AG20443 (cell line): ENCODE measurements around the gene KLLN.
"Not testable (repeated sequence)": the region's sequence is repeated elsewhere in the genome, so short reads cannot be mapped to it uniquely, and the experiment has no call there.

Experiments used
- DNase-seq: peaks from one replicate; pipeline ENCODE4 v3.0.0; 2012; ENCODE audit warnings: low spot score, mixed read lengths

Gene KLLN

DNA sequence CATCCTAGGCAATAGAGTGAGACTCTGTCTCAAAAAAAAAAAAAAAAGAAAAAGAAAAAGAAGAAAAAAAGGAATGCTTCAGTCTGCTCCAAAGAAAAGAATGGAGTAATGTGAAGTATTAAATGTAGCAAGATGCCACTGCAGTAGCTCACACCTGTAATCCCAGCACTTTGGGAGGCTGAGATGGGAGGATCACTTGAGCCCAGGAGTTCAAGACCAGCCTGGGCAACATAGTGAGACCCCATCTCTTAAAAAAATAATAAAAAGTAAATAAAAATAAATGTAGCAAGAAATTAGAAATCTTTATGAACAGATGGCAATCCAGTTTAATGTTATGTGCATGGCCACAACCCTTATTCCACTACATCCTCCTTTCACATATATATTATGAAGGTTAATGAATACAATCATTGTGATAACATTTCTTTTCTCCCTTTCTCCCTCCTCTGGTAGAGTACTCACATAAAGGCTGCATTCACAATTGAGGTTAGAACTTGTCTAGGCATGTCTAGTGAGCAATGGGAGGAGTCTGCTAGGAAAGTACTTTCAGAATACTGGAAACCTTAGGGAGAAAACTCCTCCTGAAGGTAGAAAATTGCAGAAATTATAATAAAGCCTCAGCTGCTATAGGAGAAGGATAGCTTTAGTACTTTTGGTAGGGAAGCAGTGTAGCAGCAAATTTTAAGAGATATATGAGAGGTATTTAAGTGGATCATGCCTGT is 20.4 kb downstream of the KLLN start:
- DNase-seq: peak; percentile 44

DNA sequence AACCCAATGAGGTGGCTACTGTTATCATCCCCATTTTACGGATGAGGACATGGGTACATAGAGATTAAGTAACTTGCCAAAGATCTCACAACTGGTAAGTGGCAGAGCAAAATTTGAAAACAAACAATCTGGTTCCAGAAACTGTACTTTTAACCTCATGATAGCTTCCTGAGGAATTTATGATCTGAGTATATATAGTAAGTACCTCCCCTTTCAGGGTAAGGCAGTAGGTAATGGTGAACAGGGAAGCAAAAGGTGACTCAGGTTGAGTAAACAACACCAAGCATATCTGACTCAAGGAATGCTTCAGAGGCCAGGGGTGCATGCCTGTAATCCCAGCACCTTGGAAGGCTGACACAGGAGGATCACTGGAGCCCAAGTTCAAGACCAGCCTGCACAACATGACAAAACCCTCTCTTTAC is 21.1 kb downstream of the KLLN start:
- no peak for DNase-seq

GRCh38 chr10:87841186-87841585 is 22.1 kb downstream of the KLLN start:
- no peak for DNase-seq

DNA sequence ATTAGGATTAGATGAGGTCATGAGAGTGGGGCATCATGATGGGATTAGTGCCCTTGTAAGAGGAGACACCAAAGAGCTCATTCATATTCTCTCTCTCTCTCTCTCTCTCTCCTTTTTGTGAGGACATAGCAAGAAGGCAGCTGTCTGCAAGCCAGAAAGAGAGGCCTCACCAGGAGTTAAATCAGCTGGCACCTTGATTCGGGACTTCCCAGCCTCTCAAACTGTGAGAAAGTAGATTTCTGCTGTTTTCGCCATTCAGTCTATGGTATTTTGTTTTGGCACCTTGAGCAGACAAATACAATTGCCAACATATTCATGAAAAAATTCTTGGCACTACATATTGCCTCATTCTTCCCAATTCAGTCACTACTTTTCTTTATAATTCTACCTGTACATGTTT is 24.7 kb downstream of the KLLN start:
- no peak for DNase-seq

GRCh38 chr10:87837445-87837844 is 25.9 kb downstream of the KLLN start:
- DNase-seq: no peak

DNA sequence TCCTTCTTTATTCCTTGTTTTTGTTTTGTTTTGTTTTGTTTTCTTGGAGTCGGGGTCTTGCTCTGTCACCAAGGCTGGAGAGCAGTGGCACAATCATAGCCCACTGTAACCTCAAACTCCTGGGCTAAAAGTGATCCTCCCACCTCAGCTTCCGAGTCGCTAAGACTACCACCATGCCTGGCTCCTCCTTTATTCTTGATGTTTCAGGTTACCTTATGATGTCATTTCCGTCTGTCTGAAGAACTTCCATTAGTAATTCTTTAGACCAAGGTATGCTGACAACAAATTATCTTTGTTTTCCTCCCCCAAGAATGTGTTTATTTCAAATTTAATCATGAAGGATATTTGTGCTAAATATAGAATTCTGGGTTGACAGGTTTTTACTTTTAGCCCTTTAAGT is 27.2 kb downstream of the KLLN start:
- DNase-seq: no peak

DNA sequence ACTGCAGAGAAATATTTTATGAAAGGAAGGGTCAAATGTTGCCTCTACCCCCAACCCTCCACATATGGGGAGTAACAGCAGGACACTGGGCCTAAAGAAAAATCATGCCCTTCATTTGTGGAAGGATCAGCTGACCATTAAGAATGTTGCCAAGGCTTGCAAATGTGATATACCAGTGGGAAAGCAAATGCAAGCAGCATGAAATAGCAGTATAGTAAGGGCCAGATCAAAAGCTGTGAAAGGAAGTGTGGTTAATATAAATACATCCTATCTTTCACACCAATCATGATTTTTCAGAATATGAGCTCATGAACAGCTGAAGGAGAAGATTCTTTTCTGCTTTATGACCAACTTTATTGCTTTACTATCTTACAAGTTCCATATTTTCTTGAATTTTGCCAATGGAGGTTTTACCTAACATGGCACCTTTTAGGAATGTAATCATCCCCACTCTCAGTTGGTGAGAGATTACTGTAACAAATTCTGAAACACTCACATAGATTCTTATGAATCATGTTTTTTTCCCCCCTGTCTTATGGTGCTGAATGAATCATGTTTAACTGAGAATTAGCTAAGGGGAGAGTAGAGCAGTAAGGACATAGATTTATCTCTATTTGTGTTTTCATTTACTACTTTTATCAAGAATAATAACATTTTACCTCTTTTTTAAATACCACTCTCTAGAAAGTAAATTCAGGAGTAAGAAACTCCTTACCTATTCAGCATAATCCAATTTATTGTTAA is 33.2 kb downstream of the KLLN start:
- no peak for DNase-seq

- DNase-seq: not testable (repeated sequence)
These were observed 34.3 kb downstream of the KLLN start for GRCh38 chr10:87829051-87829450.

- no peak for DNase-seq
These were observed 35.7 kb downstream of the KLLN start for GRCh38 chr10:87827681-87828080.

GRCh38 chr10:87826653-87827052 is 36.7 kb downstream of the KLLN start:
- no peak for DNase-seq

GRCh38 chr10:87819289-87819585 is 44.1 kb downstream of the KLLN start:
- no peak for DNase-seq

DNA sequence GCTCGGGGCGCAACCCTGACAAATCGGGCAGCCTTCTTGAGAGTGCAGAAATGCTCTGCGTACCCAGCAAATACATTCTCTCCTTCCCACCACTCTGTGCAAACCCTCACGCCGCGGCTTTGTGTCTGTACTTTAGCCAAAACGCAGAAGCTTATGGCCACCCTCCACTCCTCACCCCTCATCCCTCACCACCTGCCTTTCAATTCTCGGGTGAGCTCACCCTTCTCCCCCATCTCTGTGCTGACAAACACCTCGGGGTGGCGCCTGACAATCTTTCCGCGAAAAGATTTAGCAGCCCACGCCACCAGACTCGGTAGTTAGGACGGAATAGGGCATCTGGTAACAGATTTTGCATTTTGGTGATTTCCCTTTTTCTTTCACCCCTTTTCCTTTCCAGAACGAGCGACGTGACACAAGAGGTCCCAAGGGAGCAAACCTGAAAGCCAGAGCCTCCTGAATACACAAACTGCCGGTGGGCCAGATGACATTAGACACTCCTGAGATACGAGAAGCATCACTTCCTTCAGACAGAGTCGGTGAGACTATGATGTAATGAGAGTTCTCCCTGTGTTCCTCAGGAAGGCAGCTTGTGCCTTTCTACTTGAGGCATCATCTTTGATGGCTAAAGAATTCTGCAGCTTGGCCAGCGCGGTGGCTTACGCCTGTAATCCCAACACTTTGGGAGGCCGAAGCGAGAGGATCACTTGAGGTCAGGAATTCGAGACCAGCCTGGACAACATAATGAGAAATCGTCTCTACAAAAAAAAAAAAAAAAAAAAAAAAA is 44.6 kb downstream of the KLLN start:
- peak; percentile 28 for DNase-seq

- peak; percentile 98 for DNase-seq
These were observed 45.5 kb downstream of the KLLN start, which contains the start of gene ATAD1 for GRCh38 chr10:87817609-87818504. Gene ATAD1 (minus strand): TSS chr10:87818226. CDS start chr10:87814599, 3,627 bp downstream.

DNA sequence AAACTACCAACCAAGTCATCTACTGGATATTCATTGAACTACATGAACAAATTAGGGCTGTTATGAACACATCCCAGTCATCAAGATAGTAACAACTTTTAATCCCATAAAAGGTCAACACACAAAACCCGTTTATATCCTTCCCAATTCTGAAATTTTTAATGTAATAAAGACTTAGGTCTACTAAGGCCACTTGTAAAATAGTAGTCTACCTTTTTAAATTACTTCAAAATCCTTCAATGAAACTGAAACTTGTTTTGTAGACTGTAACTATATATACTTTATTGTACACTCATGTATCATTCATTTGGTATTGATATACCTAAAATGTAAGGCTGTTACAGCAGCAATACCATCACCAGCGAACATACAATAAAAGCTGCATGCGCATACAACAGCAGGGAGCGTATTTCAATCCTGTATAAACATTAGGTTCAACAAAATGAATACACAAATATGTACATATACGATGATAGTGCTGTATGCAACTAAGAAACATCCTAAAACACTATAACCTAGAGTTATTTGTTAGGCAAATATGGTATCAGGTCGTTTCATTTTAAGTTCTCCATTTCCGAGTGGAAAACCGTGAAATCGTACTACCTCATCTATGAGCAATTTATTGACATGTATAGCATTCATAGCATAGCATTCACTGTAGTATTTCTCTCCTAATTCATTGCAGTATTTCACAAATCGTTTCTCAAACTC is 46.3 kb downstream of the KLLN start:
- no peak for DNase-seq

DNA sequence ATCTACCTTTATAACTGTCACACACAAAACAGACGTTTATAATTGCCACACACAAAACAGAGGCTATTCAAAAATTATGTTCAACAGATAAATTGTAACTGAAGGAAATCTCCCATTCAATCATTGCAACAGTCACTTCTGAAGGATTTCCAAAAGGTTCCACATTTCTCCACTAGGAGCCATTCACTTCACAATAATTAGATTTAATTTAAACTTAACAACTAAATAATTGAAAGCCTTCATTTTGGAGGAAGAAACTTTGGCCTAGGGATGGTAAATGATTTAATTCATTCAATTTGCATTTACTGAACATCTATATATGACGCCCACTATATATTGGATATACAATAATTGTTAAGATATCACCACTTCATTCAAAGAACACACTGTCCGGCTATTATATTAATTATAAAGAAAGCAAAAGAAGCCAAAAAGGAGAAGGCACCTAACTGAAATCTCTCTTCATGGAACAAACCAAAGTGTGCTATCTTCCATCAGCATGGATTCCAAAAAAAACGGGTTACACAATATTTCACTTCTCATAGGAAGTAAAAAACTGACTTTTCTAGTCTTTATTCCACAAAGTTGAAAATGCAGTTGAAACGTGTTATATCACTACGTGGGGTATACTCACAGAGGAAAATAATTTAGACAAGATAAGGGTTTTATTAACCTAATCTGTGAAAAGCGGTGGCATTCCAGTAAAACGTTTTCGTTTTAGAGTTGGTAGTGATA is 47.0 kb downstream of the KLLN start:
- no peak for DNase-seq
